Measurements from ENCODE around the gene CIITA. TPM values are rescaled to one million over a fixed set of nuclear protein-coding genes. Genes with fewer than 3 reads are reported as not detected.
A peak's percentile ranks its signal among the peaks of the same experiment; 100 is the strongest.

Gene CIITA
- total and polyA plus RNA-seq, 4 donors, result 11.5 to 59.6 (median 26.6) TPM

DNA sequence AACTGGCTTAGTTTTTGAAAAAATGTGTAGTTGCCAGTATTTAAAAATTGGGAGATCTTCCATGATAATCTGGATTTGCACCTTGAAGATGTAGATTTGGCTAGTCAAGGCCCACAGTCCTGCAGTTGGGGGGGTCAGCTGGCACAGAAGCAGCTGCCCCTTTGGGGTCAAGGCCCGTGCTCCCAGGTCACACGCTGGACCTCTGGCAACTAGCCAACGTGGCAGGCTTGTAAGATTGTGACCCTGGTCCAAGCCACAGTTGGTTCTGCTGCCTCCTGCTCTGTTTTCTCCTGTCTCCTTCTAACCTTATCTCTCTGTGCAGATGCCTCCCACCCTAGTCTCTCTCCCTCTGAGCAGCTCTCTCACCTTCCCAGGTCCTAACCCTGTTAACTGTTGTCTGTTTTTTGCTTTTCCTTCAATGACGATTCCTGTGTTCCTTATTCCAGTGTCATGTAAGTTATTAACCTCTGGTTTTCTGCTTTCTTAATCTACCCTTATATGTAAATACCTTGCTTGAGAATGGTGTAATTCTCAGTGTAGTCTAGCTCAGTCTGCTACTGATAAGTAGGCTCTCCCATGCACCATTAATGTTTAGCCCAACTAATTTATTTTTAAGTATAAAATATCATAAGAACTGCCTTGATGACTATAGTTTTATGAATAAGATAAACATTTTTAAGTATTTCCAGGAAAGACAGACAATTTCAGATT lies 95.3 kb downstream of the CIITA start:
- 61 to 69% methylated on average over 4 of the region's 4 CpGs for WGBS, 2 donors
- Histone ChIP-seq H3K27ac (ENCODE audit: low read depth in 1 of 2, low read length in 1 of 2) (peak overlapping the region in 1 of 2 donors; percentile 10), H3K9ac (ENCODE audit: insufficient read depth in 1 of 2, low read length in 2 of 2) (no peak overlapping the region), H3K36me3 (ENCODE audit: control insufficient read depth in 4 of 4, insufficient read depth in 4 of 4, low read length in 4 of 4) (peaks cover 0 to 26% (median 6%) of the 10 kb centered on the region in 4 donors), H3K9me3 (ENCODE audit: control insufficient read depth in 4 of 4, insufficient read depth in 3 of 4, low read length in 3 of 4) (no peaks in the 10 kb centered on the region), H3K4me1 (ENCODE audit: control insufficient read depth in 5 of 5, insufficient read depth in 5 of 5, low read length in 5 of 5) (peaks cover 0 to 47% (median 4%) of the 10 kb centered on the region in 5 donors), H3K27me3 (ENCODE audit: control insufficient read depth in 3 of 3, insufficient read depth in 3 of 3, low read length in 2 of 3) (no peaks in the 10 kb centered on the region), H3K4me3 (no peak overlapping the region)
- TF ChIP-seq, protein P1, sequence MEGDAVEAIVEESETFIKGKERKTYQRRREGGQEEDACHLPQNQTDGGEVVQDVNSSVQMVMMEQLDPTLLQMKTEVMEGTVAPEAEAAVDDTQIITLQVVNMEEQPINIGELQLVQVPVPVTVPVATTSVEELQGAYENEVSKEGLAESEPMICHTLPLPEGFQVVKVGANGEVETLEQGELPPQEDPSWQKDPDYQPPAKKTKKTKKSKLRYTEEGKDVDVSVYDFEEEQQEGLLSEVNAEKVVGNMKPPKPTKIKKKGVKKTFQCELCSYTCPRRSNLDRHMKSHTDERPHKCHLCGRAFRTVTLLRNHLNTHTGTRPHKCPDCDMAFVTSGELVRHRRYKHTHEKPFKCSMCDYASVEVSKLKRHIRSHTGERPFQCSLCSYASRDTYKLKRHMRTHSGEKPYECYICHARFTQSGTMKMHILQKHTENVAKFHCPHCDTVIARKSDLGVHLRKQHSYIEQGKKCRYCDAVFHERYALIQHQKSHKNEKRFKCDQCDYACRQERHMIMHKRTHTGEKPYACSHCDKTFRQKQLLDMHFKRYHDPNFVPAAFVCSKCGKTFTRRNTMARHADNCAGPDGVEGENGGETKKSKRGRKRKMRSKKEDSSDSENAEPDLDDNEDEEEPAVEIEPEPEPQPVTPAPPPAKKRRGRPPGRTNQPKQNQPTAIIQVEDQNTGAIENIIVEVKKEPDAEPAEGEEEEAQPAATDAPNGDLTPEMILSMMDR (IDR thresholded peaks at IDR 0.05; ENCODE audit: control extremely low read depth, extremely low read depth), result no peak
- DNase-seq, result no peak
- no peak for ATAC-seq (ENCODE audit: insufficient read depth, low FRiP score)

DNA sequence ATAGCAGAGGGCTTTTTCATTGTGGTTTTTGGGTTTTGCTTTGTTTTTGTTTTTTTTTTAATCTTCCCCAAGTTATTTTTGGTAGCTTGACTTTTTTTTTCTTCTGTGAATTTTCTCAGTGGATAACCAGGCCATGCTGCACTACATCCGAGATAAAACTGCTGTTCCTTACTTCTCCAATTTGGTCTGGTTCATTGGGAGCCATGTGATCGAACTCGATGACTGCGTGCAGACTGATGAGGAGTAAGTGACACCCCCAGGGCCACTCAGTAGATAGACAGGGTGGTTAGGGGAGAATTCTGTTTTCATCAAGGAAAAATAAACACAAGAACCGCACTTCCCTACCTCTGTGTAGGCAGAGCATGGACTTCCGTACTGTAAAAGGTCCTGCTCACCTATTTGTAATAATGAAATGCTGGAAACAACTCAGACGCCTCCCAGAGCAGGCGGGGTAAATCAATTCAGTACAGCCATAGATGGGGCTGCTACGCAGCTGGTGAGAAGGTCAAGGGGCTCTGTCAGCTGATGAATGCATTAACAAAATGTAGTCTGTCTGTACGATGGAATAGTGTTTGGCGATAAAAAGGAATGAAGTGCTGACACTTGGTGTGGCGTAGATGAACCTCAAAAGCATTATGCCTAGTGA lies 95.9 kb downstream of the CIITA start:
- WGBS, 2 donors, result 86 to 87% methylated on average over 12 of the region's 12 CpGs
- no peaks in the 10 kb centered on the region for H3K9me3 ChIP-seq (ENCODE audit: control insufficient read depth in 4 of 4, insufficient read depth in 3 of 4, low read length in 3 of 4)
- no peak for DNase-seq
- peaks cover 0 to 46% (median 10%) of the 10 kb centered on the region in 5 donors for H3K4me1 ChIP-seq (ENCODE audit: control insufficient read depth in 5 of 5, insufficient read depth in 5 of 5, low read length in 5 of 5)
- H3K9ac ChIP-seq (ENCODE audit: insufficient read depth in 1 of 2, low read length in 2 of 2), result peak overlapping the region in 1 of 2 donors; percentile 3
- no peak for ATAC-seq (ENCODE audit: insufficient read depth, low FRiP score)
- no peaks in the 10 kb centered on the region for H3K27me3 ChIP-seq (ENCODE audit: control insufficient read depth in 3 of 3, insufficient read depth in 3 of 3, low read length in 2 of 3)
- no peak overlapping the region for H3K27ac ChIP-seq (ENCODE audit: low read depth in 1 of 2, low read length in 1 of 2)
- TF ChIP-seq, protein P1 (IDR thresholded peaks at IDR 0.05; ENCODE audit: control extremely low read depth, extremely low read depth), result no peak
- H3K36me3 ChIP-seq (ENCODE audit: control insufficient read depth in 4 of 4, insufficient read depth in 4 of 4, low read length in 4 of 4), result peaks cover 0 to 28% (median 6%) of the 10 kb centered on the region in 4 donors
- no peak overlapping the region for H3K4me3 ChIP-seq

DNA sequence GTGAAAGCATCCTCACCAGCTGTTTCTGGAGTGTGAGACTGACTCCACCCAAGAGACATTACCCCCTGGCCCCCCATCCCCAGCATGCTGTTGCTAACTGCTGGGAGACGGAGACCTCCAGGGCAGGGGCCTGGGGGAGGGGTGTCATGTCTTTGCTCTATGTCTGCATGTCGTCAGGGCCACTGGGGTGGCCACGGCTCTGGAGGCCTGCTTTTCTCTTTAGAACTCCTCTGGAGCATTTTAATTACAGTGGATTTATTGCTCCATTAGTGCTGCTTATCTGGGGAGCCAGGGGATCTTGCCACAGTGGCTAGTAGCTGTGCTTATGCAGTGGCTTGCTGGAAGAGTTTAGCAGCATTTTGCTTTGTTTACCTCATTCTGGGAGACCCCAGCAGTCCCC lies 99.6 kb downstream of the CIITA start:
- Histone ChIP-seq H3K36me3 (ENCODE audit: control insufficient read depth in 4 of 4, insufficient read depth in 4 of 4, low read length in 4 of 4) (peaks cover 0 to 27% (median 7%) of the 10 kb centered on the region in 4 donors), H3K4me3 (no peak overlapping the region), H3K27me3 (ENCODE audit: control insufficient read depth in 3 of 3, insufficient read depth in 3 of 3, low read length in 2 of 3) (no peaks in the 10 kb centered on the region), H3K27ac (ENCODE audit: low read depth in 1 of 2, low read length in 1 of 2) (no peak overlapping the region), H3K9ac (ENCODE audit: insufficient read depth in 1 of 2, low read length in 2 of 2) (peak overlapping the region in 1 of 2 donors; percentile 36), H3K9me3 (ENCODE audit: control insufficient read depth in 4 of 4, insufficient read depth in 3 of 4, low read length in 3 of 4) (no peaks in the 10 kb centered on the region), H3K4me1 (ENCODE audit: control insufficient read depth in 5 of 5, insufficient read depth in 5 of 5, low read length in 5 of 5) (peaks cover 0 to 63% (median 24%) of the 10 kb centered on the region in 5 donors)
- DNase-seq, result peak; percentile 89 to 91 (median 90)
- TF ChIP-seq, protein P1 (IDR thresholded peaks at IDR 0.05; ENCODE audit: control extremely low read depth, extremely low read depth), result no peak
- WGBS, 2 donors, result 83 to 87% methylated on average over 3 of the region's 3 CpGs
- no peak for ATAC-seq (ENCODE audit: insufficient read depth, low FRiP score)

Measured in lung (tissue), 12 donors.